GM21528 (cell line): ENCODE data around the gene HLX.

Experiments
- ATAC-seq: cut with Tn5 transposase; IDR thresholded peaks from one replicate; pipeline ENCODE4 v1.9.1; 2021; ENCODE audit warnings: mild to moderate bottlenecking, moderate library complexity; ENCODE audit not compliant: unreplicated experiment, low FRiP score

The HLX gene, protein sequence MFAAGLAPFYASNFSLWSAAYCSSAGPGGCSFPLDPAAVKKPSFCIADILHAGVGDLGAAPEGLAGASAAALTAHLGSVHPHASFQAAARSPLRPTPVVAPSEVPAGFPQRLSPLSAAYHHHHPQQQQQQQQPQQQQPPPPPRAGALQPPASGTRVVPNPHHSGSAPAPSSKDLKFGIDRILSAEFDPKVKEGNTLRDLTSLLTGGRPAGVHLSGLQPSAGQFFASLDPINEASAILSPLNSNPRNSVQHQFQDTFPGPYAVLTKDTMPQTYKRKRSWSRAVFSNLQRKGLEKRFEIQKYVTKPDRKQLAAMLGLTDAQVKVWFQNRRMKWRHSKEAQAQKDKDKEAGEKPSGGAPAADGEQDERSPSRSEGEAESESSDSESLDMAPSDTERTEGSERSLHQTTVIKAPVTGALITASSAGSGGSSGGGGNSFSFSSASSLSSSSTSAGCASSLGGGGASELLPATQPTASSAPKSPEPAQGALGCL

GRCh38 chr1:220879076-220879508 is at the start of gene HLX:
Gene HLX, plus strand, starts transcription at chr1:220879443. Its CDS starts 415 bp downstream, at chr1:220879858.
- ATAC-seq = peak; percentile 75

GRCh38 chr1:220833436-220833835 is 45.8 kb upstream of the HLX start:
- no peak for ATAC-seq

DNA sequence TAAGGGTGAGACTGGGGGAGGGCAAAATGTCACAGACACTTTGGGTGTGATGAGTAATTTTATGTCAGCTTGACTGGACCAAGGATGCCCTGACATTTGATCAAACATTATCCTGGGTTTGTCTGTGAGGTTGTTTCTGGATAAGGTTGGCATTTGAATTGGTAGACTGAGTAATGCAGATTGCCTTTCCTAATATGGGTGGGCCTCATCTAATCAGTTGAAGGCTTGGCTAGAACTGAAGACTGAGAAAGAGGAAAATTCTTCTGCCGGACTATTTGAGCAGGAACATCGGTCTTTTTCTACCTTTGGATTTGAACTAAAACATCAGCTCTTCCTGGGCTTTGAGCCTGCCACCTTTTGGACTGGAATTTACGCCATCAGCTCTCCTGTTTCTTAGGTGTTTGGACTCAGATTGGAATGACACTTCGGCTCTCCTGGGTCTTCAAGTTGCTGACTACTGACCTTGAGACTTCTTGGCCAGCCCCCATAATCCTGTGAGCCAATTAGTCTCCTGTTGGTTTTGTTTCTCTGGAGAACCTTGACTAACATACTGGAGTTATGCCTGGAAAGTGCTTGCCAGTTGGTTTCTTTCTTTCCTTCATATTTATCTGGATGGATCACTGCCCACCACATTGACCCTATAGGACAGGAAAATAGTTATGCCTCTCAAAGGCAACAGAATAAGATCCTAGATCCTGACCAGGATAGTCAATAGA is 44.9 kb upstream of the HLX start:
- no peak for ATAC-seq

- ATAC-seq = no peak
Measured at GRCh38 chr1:220838578-220838977, 40.7 kb upstream of the HLX start.

DNA sequence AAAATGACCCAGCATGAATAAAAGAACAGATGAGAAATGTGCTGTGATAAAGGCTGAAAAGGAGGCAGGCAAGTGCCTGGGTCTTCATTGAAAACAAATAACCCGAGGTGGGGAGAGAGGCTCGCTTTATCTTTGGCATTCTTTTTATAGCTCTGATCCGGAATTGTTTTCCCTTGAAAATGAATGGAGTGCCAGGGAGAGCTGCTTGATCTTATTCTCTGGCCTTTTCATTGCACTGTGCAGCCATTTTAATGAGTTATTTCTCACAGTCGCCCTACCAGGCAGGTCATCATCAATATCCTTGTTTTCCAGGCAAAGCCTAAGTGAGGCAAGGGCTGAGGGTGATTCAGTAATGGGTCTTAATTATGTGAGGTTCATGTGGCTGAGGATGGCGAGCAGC is 39.8 kb upstream of the HLX start:
- no peak for ATAC-seq

GRCh38 chr1:220841293-220841692 is 38.0 kb upstream of the HLX start:
- ATAC-seq = no peak

DNA sequence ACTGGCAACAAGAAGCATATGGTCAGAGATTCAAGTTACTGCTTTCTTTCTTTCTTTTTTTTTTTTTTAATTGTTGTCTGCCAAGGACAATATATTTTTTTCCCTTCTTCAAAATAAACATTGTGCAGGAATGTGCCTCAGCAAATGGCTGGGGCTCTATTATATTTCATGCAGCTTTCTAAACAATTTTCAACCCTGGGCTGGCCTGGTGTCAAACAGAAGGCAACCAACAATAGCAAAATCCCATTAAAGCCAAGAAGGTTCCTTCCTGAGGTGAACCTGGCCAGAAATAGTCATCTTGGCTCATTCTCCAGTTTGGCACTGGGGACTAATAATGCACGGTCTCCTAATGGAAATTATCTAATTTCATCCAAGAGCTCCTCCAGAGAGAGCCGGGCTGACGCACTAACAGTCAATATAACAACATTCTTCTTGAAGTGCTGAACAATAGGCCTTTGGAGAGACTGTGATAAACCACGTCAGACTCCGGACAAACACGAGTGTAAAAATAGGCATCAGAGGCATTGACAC is 35.7 kb upstream of the HLX start:
- no peak for ATAC-seq

- no peak for ATAC-seq
Measured at GRCh38 chr1:220852408-220852807, 26.8 kb upstream of the HLX start.

DNA sequence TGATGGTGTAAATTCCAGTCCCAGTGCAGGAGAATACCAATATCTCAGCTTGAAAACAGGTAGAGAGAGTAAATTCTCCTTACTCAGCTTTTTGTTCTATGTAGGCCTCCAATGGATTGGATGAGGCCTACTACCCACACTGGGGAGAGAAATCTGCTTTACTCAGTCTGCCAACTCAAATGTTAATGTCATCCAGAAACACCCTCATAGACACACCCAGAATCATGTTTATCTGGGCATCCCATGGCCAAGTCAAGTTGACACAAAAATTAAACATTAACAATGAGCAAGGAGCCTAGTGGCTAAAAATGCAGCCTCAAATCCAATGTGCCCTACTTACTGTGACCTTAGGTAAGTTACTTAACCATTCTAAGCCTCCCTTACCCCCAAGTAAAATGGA is 6.9 kb upstream of the HLX start:
- ATAC-seq = no peak

- no peak for ATAC-seq
Measured at GRCh38 chr1:220873087-220873486, 6.2 kb upstream of the HLX start.

GRCh38 chr1:220873868-220874655 is 5.2 kb upstream of the HLX start:
- no peak for ATAC-seq

- ATAC-seq = no peak
Measured at GRCh38 chr1:220875260-220875659, 4.0 kb upstream of the HLX start.

DNA sequence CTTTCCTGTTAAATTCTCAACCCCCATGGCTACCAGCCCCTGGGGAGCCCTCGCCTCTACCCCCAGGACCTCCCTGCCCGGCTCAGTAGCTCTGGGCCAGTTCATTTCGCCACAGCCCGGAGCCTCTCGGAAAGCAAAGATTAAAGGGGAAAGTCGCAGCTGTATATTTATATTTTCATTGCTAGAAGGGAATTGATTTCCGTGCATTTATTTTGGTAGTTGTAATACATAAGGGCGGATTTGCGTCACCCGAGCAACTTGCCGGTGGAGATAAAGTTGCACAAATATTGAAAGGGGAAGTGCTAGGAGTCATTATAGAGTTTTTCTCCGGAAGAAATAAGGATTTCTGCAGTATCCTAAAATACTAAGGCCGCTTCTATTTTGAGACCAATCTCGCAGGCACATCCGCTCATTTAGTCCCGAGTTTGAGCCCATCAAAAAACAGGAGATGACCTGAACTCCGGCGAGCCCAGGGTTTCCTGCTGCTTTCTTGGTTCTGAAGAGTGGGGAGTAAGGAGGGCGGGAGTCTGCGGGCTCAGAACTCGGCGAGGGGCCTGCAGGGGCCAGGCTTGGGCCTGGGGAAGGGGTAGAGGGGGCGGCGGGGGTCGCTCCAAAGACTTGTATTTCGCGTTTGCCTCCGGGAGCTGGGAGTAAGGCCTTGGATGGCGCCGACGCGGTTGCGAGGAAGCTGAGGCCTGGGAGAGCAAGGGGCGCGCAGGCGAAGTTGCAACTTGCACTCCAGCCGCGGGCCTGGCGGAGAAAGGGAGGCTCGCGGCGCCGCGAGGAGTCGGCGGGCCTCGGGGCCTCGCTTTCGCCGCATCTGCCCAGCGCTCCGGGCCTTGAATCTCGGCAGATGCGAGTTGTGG is 2.5 kb upstream of the HLX start:
- ATAC-seq = no peak

DNA sequence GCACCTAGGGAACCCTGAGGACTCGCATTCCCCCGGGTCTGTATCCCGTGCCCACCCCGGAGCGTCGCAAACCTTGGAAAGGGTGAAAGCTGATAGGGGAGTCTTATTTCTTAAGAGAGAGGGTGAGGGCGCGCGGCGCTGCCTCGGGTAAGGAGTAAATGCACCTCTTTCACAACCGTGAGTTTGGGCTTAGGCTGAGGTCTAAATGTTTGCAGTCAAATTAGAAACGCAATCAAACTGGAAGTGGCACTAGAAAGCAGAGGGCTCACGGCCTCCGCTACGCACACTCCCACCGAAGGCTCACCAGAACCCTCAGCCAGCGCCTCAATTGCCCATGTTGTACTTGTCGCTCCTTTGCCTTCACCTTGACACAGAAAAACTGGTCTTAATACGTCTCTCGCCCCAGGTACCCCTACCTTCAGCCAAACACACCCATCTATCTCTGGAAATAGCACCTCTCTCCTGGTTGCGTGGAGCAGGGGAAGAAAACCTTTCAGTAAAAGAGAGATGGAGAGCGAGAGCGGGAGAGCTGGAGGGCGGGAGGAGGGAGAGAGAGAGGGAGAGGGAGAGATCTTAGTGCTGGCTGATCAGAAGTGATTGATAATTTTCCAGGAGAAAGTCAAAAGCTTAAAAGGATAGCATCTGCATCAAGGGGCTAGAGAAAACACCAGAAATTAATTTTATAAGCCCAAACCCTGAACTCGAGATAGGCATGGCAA is 1.7 kb upstream of the HLX start:
- no peak for ATAC-seq

DNA sequence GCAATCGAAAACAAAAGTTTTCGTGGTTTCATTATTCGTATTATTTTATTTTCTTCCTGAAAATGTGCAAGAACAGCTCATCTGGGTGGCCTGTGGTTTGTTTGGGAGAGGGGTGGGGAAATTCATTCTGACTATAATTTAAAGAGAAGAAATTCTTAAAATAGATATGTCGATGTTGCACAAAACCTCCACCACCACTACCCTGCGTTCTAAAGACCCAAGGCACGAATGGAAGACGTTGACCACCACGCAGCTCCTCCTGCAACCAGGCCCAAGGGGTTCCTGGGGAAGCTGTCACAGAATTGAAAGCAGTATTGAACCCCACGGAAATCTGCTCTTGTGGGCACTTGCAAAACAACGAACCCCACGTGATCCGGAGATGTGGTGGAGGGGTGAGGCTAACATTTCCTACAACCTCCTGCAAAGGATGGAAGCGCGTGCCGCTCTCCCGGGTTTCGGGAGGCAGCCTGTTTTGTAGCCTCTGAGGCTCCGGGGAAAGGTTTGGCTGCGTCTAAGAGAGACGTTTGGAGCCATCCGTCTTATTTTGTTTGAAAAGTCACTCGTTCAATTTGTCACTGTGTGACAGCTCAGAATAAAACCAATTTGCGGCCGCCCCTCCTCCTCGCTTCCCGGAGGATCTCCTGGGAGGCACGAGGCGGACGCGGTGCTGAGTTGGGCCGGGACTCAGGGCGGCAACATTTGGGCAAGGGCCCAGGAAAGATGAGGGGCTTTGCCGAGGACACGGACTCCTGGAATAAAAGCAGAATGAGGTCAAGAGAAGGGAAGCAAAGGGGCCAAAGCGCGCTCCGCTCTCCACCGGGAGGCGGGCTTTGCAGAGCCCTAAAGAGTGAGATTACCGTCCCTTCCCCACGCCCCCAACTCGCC is 810 bp upstream of the HLX start:
- peak; percentile 36 for ATAC-seq

GRCh38 chr1:220879509-220880361 is 492 bp downstream of the HLX start:
- ATAC-seq = peak; percentile 53

GRCh38 chr1:220880362-220880670 is 1.1 kb downstream of the HLX start:
- no peak for ATAC-seq
